WTC11 (cell line): ENCODE measurements around the gene SEC16A. TPM values are rescaled to one million over a fixed set of nuclear protein-coding genes. Genes with fewer than 3 reads are reported as not detected.

Experiments used
- ATAC-seq: fragments of 200-7000 bp; cut with Tn5 transposase; 2 replicates; pipeline ENCODE4 v1.10.0; 2021; ENCODE audit warnings: mild to moderate bottlenecking, moderate library complexity
- CTCF ChIA-PET: fragments of 300-600 bp; sonication (Branson Sonifier 250); formaldehyde crosslinking; loops from one replicate; lab custom pipeline; 2021; ENCODE audit warnings: antibody characterized with exemption; lab: Charles Lee
- POLR2A ChIA-PET: fragments of 350-600 bp; sonication (Branson Sonifier 250); formaldehyde crosslinking; loops from one replicate; lab custom pipeline; 2021; ENCODE audit warnings: antibody characterized with exemption; lab: Charles Lee
- DNase-seq: peaks from one replicate; pipeline ENCODE4 v3.0.0; 2021; ENCODE audit warnings: low spot score
- H3K27ac Mint-ChIP-seq: 2 replicates; pipeline ENCODE4 v1.8.0; 2021; ENCODE audit warnings: mixed read lengths
- H3K27me3 Mint-ChIP-seq: 2 replicates; pipeline ENCODE4 v1.8.0; 2021; ENCODE audit warnings: low read depth, mild to moderate bottlenecking, moderate library complexity, mixed read lengths
- H3K36me3 Mint-ChIP-seq: 2 replicates; pipeline ENCODE4 v1.8.0; 2021; ENCODE audit warnings: mixed read lengths
- H3K4me1 Mint-ChIP-seq: 2 replicates; pipeline ENCODE4 v1.8.0; 2022; ENCODE audit warnings: mixed read lengths
- H3K4me3 Mint-ChIP-seq: 2 replicates; pipeline ENCODE4 v1.8.0; 2021; ENCODE audit warnings: mild to moderate bottlenecking, moderate library complexity, mixed read lengths
- H3K9me3 Mint-ChIP-seq: 2 replicates; pipeline ENCODE4 v1.8.0; 2021; ENCODE audit warnings: mixed read lengths
- AFF4 ChIP-seq: sonication (generic); formaldehyde crosslinking; IDR thresholded peaks from 2 replicates; pipeline ENCODE4 v1.8.1; 2023; ENCODE audit warnings: mild to moderate bottlenecking, missing genetic modification reagents, borderline replicate concordance
- ATF3 ChIP-seq: sonication (generic); formaldehyde crosslinking; conservative IDR thresholded peaks from 2 replicates; pipeline ENCODE4 v1.8.1; 2022; ENCODE audit warnings: mild to moderate bottlenecking, missing genetic modification reagents
- CBFB ChIP-seq: sonication (generic); formaldehyde crosslinking; IDR thresholded peaks from 2 replicates; pipeline ENCODE4 v1.8.1; 2022; ENCODE audit warnings: mild to moderate bottlenecking, low read depth, missing genetic modification reagents
- ELF4 ChIP-seq: sonication (generic); formaldehyde crosslinking; IDR thresholded peaks from 2 replicates; pipeline ENCODE4 v1.8.1; 2022; ENCODE audit warnings: low read depth, mild to moderate bottlenecking, moderate library complexity, missing genetic modification reagents
- EMX1 ChIP-seq: fragments of 250-450 bp; sonication (Bioruptor Pico); IDR thresholded peaks from 2 replicates; pipeline ENCODE4 v1.8.0; 2021; ENCODE audit warnings: mild to moderate bottlenecking
- ETV6 ChIP-seq: sonication (generic); formaldehyde crosslinking; IDR thresholded peaks from 2 replicates; pipeline ENCODE4 v1.8.1; 2022; ENCODE audit warnings: mild to moderate bottlenecking, missing genetic modification reagents
- FOXK1 ChIP-seq: sonication (generic); formaldehyde crosslinking; IDR thresholded peaks from 2 replicates; pipeline ENCODE4 v1.8.0; 2022; ENCODE audit warnings: mild to moderate bottlenecking, moderate library complexity, missing genetic modification reagents
- GABPB1 ChIP-seq: sonication (generic); formaldehyde crosslinking; IDR thresholded peaks from 2 replicates; pipeline ENCODE4 v1.8.1; 2023; ENCODE audit warnings: mild to moderate bottlenecking, missing genetic modification reagents
- GTF2I ChIP-seq: fragments of 250-450 bp; sonication (Bioruptor Pico); conservative IDR thresholded peaks from 2 replicates; pipeline ENCODE4 v1.4.0; 2021; ENCODE audit warnings: mild to moderate bottlenecking
- HMGXB4 ChIP-seq: sonication (generic); formaldehyde crosslinking; IDR thresholded peaks from 2 replicates; pipeline ENCODE4 v1.8.1; 2023; ENCODE audit warnings: mild to moderate bottlenecking, moderate library complexity, missing genetic modification reagents
- NFATC4 ChIP-seq: fragments of 250-450 bp; sonication (Bioruptor Pico); IDR thresholded peaks from 2 replicates; pipeline ENCODE4 v1.9.0; 2021; ENCODE audit warnings: mild to moderate bottlenecking
- NR2C2 ChIP-seq: sonication (generic); formaldehyde crosslinking; IDR thresholded peaks from 2 replicates; pipeline ENCODE4 v1.8.0; 2022; ENCODE audit warnings: mild to moderate bottlenecking, missing genetic modification reagents
- RORB ChIP-seq: fragments of 250-450 bp; sonication (Bioruptor Pico); IDR thresholded peaks from 2 replicates; pipeline ENCODE4 v1.9.0; 2021; ENCODE audit warnings: mild to moderate bottlenecking
- TCF7 ChIP-seq: sonication (generic); formaldehyde crosslinking; IDR thresholded peaks from 2 replicates; pipeline ENCODE4 v1.8.0; 2022; ENCODE audit warnings: mild to moderate bottlenecking, low read depth, missing genetic modification reagents, moderate library complexity
- ZMAT4 ChIP-seq: fragments of 250-450 bp; sonication (Bioruptor Pico); IDR thresholded peaks from 2 replicates; pipeline ENCODE4 v1.9.0; 2021; ENCODE audit warnings: mild to moderate bottlenecking
- ZNF281 ChIP-seq: sonication (generic); formaldehyde crosslinking; IDR thresholded peaks from 2 replicates; pipeline ENCODE4 v1.8.0; 2023; ENCODE audit warnings: mild to moderate bottlenecking, missing genetic modification reagents
- total RNA-seq: library from RNA; stranded (reverse); gene quantifications from 3 replicates; pipeline ENCODE4 v1.2.3, GENCODE V29; 2021
- TF ChIP-seq, protein P1 (sequence below): sonication (generic); formaldehyde crosslinking; IDR thresholded peaks from 2 replicates; pipeline ENCODE4 v1.8.1; 2022; ENCODE audit warnings: missing genetic modification reagents, borderline replicate concordance
- TF ChIP-seq, protein P2 (sequence below): sonication (generic); formaldehyde crosslinking; conservative IDR thresholded peaks from 2 replicates; pipeline ENCODE4 v1.8.1; 2023; ENCODE audit warnings: mild to moderate bottlenecking, low read depth, missing genetic modification reagents, moderate library complexity
- TF ChIP-seq, protein P3 (sequence below): fragments of 250-450 bp; sonication (Bioruptor Pico); IDR thresholded peaks from 2 replicates; pipeline ENCODE4 v1.9.0; 2021; ENCODE audit warnings: moderate library complexity, mild to moderate bottlenecking, inconsistent platforms, borderline replicate concordance
- TF ChIP-seq, protein P4 (sequence below): sonication (generic); formaldehyde crosslinking; IDR thresholded peaks from 2 replicates; pipeline ENCODE4 v1.8.1; 2023; ENCODE audit warnings: mild to moderate bottlenecking, missing genetic modification reagents, moderate library complexity

SEC16A gene
- total RNA-seq, 1 experiment from 2014 or later = 70.9 TPM

- CTCF ChIA-PET = no interaction called here
- POLR2A ChIA-PET = no interaction called here
- DNase-seq (no peak), ATAC-seq (no peak)
- no peak overlapping the region for H3K27ac Mint-ChIP-seq
- no peak overlapping the region for H3K4me3 Mint-ChIP-seq
- H3K9me3 Mint-ChIP-seq = no peaks in the 10 kb centered on the region
- peaks cover 44% of the 10 kb centered on the region for H3K36me3 Mint-ChIP-seq
- H3K4me1 Mint-ChIP-seq = no peaks in the 10 kb centered on the region
- no peaks in the 10 kb centered on the region for H3K27me3 Mint-ChIP-seq
- no peak for TF ChIP-seq ATF3 (CRISPR knock-in tag)
- TF ChIP-seq RORB (CRISPR knock-in tag) = no peak
- TF ChIP-seq GTF2I (CRISPR knock-in tag) = no peak
- TF ChIP-seq, protein P1, sequence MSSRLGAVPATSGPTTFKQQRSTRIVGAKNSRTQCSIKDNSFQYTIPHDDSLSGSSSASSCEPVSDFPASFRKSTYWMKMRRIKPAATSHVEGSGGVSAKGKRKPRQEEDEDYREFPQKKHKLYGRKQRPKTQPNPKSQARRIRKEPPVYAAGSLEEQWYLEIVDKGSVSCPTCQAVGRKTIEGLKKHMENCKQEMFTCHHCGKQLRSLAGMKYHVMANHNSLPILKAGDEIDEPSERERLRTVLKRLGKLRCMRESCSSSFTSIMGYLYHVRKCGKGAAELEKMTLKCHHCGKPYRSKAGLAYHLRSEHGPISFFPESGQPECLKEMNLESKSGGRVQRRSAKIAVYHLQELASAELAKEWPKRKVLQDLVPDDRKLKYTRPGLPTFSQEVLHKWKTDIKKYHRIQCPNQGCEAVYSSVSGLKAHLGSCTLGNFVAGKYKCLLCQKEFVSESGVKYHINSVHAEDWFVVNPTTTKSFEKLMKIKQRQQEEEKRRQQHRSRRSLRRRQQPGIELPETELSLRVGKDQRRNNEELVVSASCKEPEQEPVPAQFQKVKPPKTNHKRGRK (CRISPR knock-in tag) = no peak
- TF ChIP-seq TCF7 (CRISPR knock-in tag) = no peak
- TF ChIP-seq AFF4 (CRISPR knock-in tag) = no peak
- TF ChIP-seq HMGXB4 (CRISPR knock-in tag) = no peak
- no peak for TF ChIP-seq EMX1 (CRISPR knock-in tag)
- TF ChIP-seq, protein P2, sequence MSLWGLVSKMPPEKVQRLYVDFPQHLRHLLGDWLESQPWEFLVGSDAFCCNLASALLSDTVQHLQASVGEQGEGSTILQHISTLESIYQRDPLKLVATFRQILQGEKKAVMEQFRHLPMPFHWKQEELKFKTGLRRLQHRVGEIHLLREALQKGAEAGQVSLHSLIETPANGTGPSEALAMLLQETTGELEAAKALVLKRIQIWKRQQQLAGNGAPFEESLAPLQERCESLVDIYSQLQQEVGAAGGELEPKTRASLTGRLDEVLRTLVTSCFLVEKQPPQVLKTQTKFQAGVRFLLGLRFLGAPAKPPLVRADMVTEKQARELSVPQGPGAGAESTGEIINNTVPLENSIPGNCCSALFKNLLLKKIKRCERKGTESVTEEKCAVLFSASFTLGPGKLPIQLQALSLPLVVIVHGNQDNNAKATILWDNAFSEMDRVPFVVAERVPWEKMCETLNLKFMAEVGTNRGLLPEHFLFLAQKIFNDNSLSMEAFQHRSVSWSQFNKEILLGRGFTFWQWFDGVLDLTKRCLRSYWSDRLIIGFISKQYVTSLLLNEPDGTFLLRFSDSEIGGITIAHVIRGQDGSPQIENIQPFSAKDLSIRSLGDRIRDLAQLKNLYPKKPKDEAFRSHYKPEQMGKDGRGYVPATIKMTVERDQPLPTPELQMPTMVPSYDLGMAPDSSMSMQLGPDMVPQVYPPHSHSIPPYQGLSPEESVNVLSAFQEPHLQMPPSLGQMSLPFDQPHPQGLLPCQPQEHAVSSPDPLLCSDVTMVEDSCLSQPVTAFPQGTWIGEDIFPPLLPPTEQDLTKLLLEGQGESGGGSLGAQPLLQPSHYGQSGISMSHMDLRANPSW (CRISPR knock-in tag) = no peak
- TF ChIP-seq, protein P3, sequence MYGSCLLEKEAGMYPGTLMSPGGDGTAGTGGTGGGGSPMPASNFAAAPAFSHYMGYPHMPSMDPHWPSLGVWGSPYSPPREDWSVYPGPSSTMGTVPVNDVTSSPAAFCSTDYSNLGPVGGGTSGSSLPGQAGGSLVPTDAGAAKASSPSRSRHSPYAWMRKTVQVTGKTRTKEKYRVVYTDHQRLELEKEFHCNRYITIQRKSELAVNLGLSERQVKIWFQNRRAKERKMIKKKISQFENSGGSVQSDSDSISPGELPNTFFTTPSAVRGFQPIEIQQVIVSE (CRISPR knock-in tag) = no peak
- no peak for TF ChIP-seq FOXK1
- no peak for TF ChIP-seq NR2C2
- no peak for TF ChIP-seq ZNF281 (CRISPR knock-in tag)
- no peak for TF ChIP-seq CBFB (CRISPR knock-in tag)
- no peak for TF ChIP-seq GABPB1 (CRISPR knock-in tag)
- TF ChIP-seq NFATC4 (CRISPR knock-in tag) = no peak
- TF ChIP-seq ETV6 (CRISPR knock-in tag) = no peak
- TF ChIP-seq, protein P4, sequence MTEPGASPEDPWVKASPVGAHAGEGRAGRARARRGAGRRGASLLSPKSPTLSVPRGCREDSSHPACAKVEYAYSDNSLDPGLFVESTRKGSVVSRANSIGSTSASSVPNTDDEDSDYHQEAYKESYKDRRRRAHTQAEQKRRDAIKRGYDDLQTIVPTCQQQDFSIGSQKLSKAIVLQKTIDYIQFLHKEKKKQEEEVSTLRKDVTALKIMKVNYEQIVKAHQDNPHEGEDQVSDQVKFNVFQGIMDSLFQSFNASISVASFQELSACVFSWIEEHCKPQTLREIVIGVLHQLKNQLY (CRISPR knock-in tag) = no peak
- TF ChIP-seq ELF4 (CRISPR knock-in tag) = no peak
- TF ChIP-seq ZMAT4 = no peak
Observed at GRCh38 chr9:136392538-136393449, 90.0 kb downstream of the SEC16A start.
